ENCODE data around the gene IFITM1.
"Not testable (repeated sequence)": the region's sequence is repeated elsewhere in the genome, so short reads cannot be mapped to it uniquely, and the experiment has no call there.

The IFITM1 gene

DNA sequence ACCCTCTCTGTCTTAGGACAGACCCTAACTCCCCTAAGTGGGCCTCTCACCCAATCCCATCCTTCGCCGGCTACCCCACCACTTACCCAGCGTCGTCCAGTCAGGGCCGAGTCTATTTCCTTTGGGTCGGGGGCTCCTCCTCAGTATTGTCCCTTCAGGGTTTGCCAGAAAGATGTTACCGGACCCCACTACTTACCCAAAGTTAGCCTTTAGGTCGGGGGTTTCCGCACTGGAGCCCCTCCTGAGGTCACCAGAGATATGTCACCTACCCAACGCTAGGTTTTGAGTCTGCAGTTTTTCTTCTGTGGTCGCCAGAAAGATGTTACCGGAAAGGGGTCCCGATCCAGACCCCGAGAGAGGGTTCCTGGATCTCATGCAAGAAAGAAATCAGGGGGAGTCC, 37.6 kb downstream of the IFITM1 start:
- peaks cover 6% of the 10 kb centered on the region for H3K4me1 ChIP-seq (ENCODE audit: insufficient read depth, low read length)

DNA sequence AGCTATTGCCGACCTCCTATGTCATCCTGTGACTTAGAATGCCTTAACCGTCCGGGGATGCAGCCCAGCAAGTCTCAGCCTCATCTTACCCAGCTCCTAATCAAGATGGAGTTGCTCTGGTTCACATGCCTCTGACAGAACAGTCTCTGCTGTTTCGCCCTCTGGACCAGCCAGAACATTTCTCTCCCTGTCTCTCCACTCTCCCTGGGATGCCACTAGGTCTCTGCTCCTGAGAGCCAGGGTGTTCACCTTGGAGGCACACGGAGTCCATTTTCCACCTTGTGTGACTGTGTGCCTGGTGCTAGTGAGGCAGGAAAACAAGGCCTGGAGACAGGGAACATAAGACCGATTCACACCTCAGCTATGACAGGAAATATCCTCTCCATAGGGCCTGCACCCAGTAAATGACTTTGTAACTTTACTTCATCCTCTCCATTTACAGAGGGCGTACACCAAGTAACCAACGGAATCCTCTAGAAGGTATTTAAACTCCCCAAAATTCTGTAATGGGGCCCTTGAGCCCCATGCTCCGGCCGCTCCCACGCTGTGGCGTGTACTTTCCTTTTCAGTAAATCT, 38.7 kb downstream of the IFITM1 start:
- H3K36me3 ChIP-seq (ENCODE audit: insufficient read depth, low read length) = no peaks in the 10 kb centered on the region
- no peak overlapping the region for H3K4me3 ChIP-seq (ENCODE audit: low read length)
- no peak overlapping the region for H2AFZ ChIP-seq (ENCODE audit: low read depth, low read length)
- H3K9me3 ChIP-seq (ENCODE audit: low read length) = no peaks in the 10 kb centered on the region
- H3K27me3 ChIP-seq (ENCODE audit: insufficient read depth, low read length) = no peaks in the 10 kb centered on the region
- peaks cover 6% of the 10 kb centered on the region for H3K4me1 ChIP-seq (ENCODE audit: insufficient read depth, low read length)

More for the DNA sequence above, 37.6 kb downstream of the IFITM1 start:
- H3K4me3 ChIP-seq (ENCODE audit: low read length) = no peak overlapping the region
- no peak overlapping the region for H2AFZ ChIP-seq (ENCODE audit: low read depth, low read length)
- no peaks in the 10 kb centered on the region for H3K9me3 ChIP-seq (ENCODE audit: low read length)
- no peaks in the 10 kb centered on the region for H3K27me3 ChIP-seq (ENCODE audit: insufficient read depth, low read length)
- H3K36me3 ChIP-seq (ENCODE audit: insufficient read depth, low read length) = no peaks in the 10 kb centered on the region

DNA sequence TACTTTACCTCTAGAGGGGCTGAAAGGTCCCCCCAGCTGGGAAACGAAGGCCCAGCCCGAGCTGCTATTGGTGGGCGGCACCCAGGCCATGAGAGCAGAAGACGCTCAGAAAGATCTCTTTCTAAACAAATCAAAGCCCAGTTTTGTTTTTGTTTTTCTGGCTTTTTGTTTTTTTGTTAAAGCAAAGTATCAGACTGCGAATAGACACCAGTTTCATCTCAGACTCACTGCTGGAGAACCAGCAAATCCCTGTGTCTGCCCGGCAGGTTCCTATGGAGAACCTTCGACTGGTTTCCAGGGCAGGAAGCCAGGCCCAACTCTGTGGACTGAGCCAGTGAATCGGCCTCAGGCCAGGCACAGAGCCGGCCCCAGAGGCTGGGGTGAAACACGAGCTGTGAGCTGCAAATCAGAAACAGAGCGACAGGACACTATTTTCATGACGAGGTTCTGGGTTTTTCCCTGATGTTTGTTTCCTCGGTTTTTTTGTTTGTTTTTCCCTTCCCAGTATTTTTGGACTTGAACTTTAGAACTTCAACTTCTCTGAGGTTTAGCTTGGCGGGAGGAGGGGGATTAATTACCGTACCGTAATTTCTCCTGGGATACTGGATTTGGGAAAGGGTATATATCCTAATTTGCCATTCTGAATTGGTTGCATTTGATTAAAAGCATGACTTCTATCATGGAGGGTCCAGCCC, 39.5 kb downstream of the IFITM1 start:
- no peaks in the 10 kb centered on the region for H3K27me3 ChIP-seq (ENCODE audit: insufficient read depth, low read length)
- no peak overlapping the region for H2AFZ ChIP-seq (ENCODE audit: low read depth, low read length)
- H3K36me3 ChIP-seq (ENCODE audit: insufficient read depth, low read length) = no peaks in the 10 kb centered on the region
- H3K4me1 ChIP-seq (ENCODE audit: insufficient read depth, low read length) = peaks cover 10% of the 10 kb centered on the region
- no peak overlapping the region for H3K4me3 ChIP-seq (ENCODE audit: low read length)
- no peaks in the 10 kb centered on the region for H3K9me3 ChIP-seq (ENCODE audit: low read length)

DNA sequence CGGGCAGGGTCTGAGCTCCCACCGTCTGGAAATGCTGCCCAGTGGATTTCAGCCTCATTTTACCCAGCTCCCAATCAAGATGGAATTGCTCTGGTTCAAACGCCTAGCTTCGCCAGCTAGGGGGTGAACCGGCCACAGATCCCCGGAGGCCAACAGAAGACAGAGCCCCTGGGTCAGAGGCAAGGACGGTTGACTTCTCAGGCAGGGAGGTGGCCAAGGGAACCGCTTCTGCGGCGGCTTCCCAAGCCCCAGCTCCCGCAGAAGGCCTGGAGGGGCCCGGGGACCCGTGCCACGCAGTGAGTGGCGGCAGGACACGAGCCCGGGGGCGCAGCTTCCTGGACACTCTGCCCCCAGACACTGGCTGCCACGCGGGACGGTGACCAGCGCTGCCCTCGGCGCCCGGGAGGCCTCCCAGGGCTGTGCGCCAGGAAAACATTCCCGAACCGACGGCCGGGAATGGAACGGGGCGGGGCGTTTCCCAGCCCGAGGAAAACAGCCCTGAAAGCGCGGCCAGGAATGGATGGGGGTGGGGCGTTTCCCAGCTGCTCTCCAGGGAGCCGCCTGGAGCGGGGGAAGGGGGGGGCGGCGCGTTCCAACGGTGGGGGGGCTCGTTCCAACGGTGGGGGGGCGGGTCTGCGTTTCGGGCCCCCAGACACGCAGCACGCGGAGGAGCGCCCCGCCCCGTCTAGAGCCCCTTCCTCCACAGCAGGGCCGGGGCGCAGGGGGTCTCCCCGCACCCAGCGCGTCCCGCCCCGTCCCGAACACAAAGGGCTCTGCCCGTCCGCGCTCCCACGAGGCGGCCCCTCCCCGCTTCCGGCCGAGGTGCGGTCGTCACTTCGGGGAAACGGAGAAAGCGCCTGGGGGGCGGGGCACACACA, 42.0 kb downstream of the IFITM1 start:
- no peaks in the 10 kb centered on the region for H3K27me3 ChIP-seq (ENCODE audit: insufficient read depth, low read length)
- peaks cover 10% of the 10 kb centered on the region for H3K4me1 ChIP-seq (ENCODE audit: insufficient read depth, low read length)
- H3K4me3 ChIP-seq (ENCODE audit: low read length) = no peak overlapping the region
- H3K36me3 ChIP-seq (ENCODE audit: insufficient read depth, low read length) = no peaks in the 10 kb centered on the region
- peaks cover 3% of the 10 kb centered on the region for H3K9me3 ChIP-seq (ENCODE audit: low read length)
- H2AFZ ChIP-seq (ENCODE audit: low read depth, low read length) = no peak overlapping the region

DNA sequence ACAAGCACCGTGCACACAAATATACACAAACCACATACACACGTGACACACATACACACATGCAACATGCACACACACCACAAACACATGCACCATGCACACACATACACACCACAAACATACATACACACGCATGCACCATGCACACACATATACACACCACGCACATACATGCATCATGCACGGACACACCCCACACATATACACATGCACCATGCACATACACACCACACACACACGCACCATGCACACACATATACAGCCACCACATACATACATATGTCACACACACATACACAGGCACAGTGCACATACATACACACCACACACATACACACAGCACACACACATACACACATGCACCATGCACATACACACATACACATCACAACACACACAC, 42.8 kb downstream of the IFITM1 start:
- H3K4me3 ChIP-seq (ENCODE audit: low read length) = no peak overlapping the region

GRCh38 chr11:357582-357981, 43.7 kb downstream of the IFITM1 start:
- H3K4me1 ChIP-seq (ENCODE audit: insufficient read depth, low read length) = peaks cover 10% of the 10 kb centered on the region

More for the DNA sequence above, 42.8 kb downstream of the IFITM1 start:
- H3K4me1 ChIP-seq (ENCODE audit: insufficient read depth, low read length) = peaks cover 10% of the 10 kb centered on the region
- no peaks in the 10 kb centered on the region for H3K27me3 ChIP-seq (ENCODE audit: insufficient read depth, low read length)
- no peaks in the 10 kb centered on the region for H3K36me3 ChIP-seq (ENCODE audit: insufficient read depth, low read length)
- peaks cover 7% of the 10 kb centered on the region for H3K9me3 ChIP-seq (ENCODE audit: low read length)
- H2AFZ ChIP-seq (ENCODE audit: low read depth, low read length) = no peak overlapping the region

GRCh38 chr11:358129-358800, 44.4 kb downstream of the IFITM1 start:
- peaks cover 10% of the 10 kb centered on the region for H3K4me1 ChIP-seq (ENCODE audit: insufficient read depth, low read length)
- peaks cover 7% of the 10 kb centered on the region for H3K9me3 ChIP-seq (ENCODE audit: low read length)
- no peak overlapping the region for H2AFZ ChIP-seq (ENCODE audit: low read depth, low read length)
- H3K4me3 ChIP-seq (ENCODE audit: low read length) = no peak overlapping the region
- H3K27me3 ChIP-seq (ENCODE audit: insufficient read depth, low read length) = no peaks in the 10 kb centered on the region
- H3K36me3 ChIP-seq (ENCODE audit: insufficient read depth, low read length) = no peaks in the 10 kb centered on the region

More at GRCh38 chr11:357582-357981, 43.7 kb downstream of the IFITM1 start:
- Histone ChIP-seq H2AFZ (ENCODE audit: low read depth, low read length) (no peak overlapping the region), H3K36me3 (ENCODE audit: insufficient read depth, low read length) (no peaks in the 10 kb centered on the region), H3K4me3 (ENCODE audit: low read length) (no peak overlapping the region), H3K9me3 (ENCODE audit: low read length) (peaks cover 7% of the 10 kb centered on the region), H3K27me3 (ENCODE audit: insufficient read depth, low read length) (no peaks in the 10 kb centered on the region)

GRCh38 chr11:359181-359714, 45.4 kb downstream of the IFITM1 start:
- peaks cover 7% of the 10 kb centered on the region for H3K9me3 ChIP-seq (ENCODE audit: low read length)
- H3K4me1 ChIP-seq (ENCODE audit: insufficient read depth, low read length) = peaks cover 10% of the 10 kb centered on the region
- H2AFZ ChIP-seq (ENCODE audit: low read depth, low read length) = no peak overlapping the region
- H3K4me3 ChIP-seq (ENCODE audit: low read length) = no peak overlapping the region
- no peaks in the 10 kb centered on the region for H3K27me3 ChIP-seq (ENCODE audit: insufficient read depth, low read length)
- no peaks in the 10 kb centered on the region for H3K36me3 ChIP-seq (ENCODE audit: insufficient read depth, low read length)

DNA sequence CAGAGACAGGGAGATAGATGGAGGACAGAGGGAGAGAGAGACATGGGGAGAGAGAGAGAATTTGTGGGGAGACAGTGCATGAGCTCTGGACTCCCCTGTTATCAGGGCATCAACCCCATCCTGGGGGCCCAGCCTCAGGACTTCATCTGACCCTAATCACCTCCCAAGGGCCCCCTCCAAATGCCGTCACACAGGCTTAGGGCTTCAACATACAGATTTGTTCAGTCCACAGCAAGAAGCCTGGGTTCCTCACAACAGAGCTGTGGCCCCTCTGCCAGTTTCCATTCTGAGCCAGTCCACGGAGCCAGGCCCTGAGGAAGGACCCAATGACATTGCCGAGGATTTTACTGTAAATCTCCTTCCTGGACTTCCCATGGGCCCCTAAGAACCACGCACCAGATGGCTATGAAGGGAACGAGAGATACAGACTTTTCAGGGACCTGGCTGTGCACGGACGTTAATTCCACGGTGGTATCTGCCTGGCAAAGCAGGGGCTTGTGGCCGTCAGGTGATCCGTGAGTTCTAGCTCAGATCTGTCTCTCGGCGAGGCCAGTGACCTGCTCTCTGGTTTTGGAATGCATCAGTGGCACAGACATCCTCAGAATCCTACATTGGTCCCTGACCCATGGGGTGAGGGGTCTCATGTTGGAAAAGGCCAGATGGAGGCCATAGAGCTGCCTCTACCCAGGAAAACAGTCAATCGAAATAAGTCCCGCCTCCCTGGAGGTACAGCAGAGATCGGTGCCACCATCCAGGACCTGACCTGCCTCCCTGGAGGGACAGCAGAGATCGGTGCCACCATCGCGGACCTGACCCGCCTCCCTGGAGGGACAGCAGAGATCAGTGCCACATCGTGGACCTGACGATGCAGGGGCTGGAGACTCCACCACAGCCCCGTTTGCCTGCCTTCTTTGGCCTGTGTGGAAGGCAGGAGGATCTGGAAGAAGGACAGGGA, 46.8 kb downstream of the IFITM1 start:
- no peak overlapping the region for H2AFZ ChIP-seq (ENCODE audit: low read depth, low read length)
- peaks cover 7% of the 10 kb centered on the region for H3K9me3 ChIP-seq (ENCODE audit: low read length)
- no peak overlapping the region for H3K4me3 ChIP-seq (ENCODE audit: low read length)

GRCh38 chr11:362642-363442, 49.0 kb downstream of the IFITM1 start:
- H3K4me3 ChIP-seq (ENCODE audit: low read length) = no peak overlapping the region

More for the DNA sequence above, 46.8 kb downstream of the IFITM1 start:
- H3K27me3 ChIP-seq (ENCODE audit: insufficient read depth, low read length) = no peaks in the 10 kb centered on the region
- H3K36me3 ChIP-seq (ENCODE audit: insufficient read depth, low read length) = no peaks in the 10 kb centered on the region
- H3K4me1 ChIP-seq (ENCODE audit: insufficient read depth, low read length) = peaks cover 6% of the 10 kb centered on the region

DNA sequence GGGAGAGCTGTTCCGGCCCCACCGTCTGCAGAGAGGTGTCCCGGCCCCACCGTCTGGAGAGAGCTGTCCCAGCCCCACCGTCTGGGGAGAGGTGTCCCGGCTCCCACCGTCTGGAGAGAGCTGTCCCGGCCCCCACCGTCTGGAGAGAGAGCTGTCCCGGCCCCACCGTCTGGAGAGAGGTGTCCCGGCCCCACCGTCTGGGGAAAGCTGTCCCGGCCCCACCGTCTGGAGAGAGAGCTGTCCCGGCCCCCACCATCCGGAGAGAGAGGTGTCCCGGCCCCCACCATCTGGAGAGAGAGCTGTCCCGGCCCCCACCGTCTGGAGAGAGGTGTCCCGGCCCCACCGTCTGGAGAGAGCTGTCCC, 49.6 kb downstream of the IFITM1 start:
- H3K9me3 ChIP-seq (ENCODE audit: low read length); H3K36me3 ChIP-seq (ENCODE audit: insufficient read depth, low read length); H3K4me1 ChIP-seq (ENCODE audit: insufficient read depth, low read length); H2AFZ ChIP-seq (ENCODE audit: low read depth, low read length); H3K4me3 ChIP-seq (ENCODE audit: low read length); H3K27me3 ChIP-seq (ENCODE audit: insufficient read depth, low read length): not testable (repeated sequence)

More at GRCh38 chr11:362642-363442, 49.0 kb downstream of the IFITM1 start:
- Histone ChIP-seq H3K27me3 (ENCODE audit: insufficient read depth, low read length) (no peaks in the 10 kb centered on the region), H3K4me1 (ENCODE audit: insufficient read depth, low read length) (peaks cover 4% of the 10 kb centered on the region), H2AFZ (ENCODE audit: low read depth, low read length) (no peak overlapping the region), H3K36me3 (ENCODE audit: insufficient read depth, low read length) (no peaks in the 10 kb centered on the region), H3K9me3 (ENCODE audit: low read length) (peaks cover 7% of the 10 kb centered on the region)

Data from neuron (in vitro differentiated cells).